Measurements from ENCODE around the gene LSR. TPM values are rescaled to one million over a fixed set of nuclear protein-coding genes. Genes with fewer than 3 reads are reported as not detected.

The LSR gene
- total RNA-seq, 1 experiment from 2014 or later, result 152 TPM

- no CpG with 5 or more reads among the region's 2 CpGs for WGBS (ENCODE audit: extremely low coverage, insufficient read length, low lambda C conversion rate)
- H3K4me1 Mint-ChIP-seq, result peaks cover 50 to 53% of the 10 kb centered on the region in 2 experiments
Observed at GRCh38 chr19:35199481-35199880, 49.3 kb upstream of the LSR start.

More at GRCh38 chr19:35199481-35199880, 49.3 kb upstream of the LSR start:
- Histone ChIP-seq H2BK5ac (ENCODE audit: insufficient read length, low read length) (no peak overlapping the region), H3K27me3 (ENCODE audit: insufficient read depth, low read length) (no peaks in the 10 kb centered on the region), H3K27ac (ENCODE audit: insufficient read length, low read depth, low read length) (no peak overlapping the region), H3K4me1 (ENCODE audit: insufficient read depth, low read length) (peaks cover 18% of the 10 kb centered on the region), H3K14ac (ENCODE audit: insufficient read depth, low read length) (no peak overlapping the region), H2AFZ (ENCODE audit: low read length) (no peak overlapping the region), H3T11ph (ENCODE audit: low read length) (no peak overlapping the region), H2BK12ac (ENCODE audit: insufficient read length, low read depth, low read length) (no peak overlapping the region), H2BK15ac (ENCODE audit: low read depth, low read length) (no peak overlapping the region), H2BK120ac (ENCODE audit: low read depth, low read length, poor library complexity, severe bottlenecking) (no peak overlapping the region), H3K18ac (ENCODE audit: insufficient read length, low read depth, low read length) (no peak overlapping the region), H4K8ac (replicated peaks; ENCODE audit: insufficient read length, low read depth, low read length) (no peak overlapping the region), H3K23ac (ENCODE audit: insufficient read length, low read depth, low read length) (no peak overlapping the region), H2BK20ac (ENCODE audit: low read depth, low read length, poor library complexity, severe bottlenecking) (no peak overlapping the region), H4K20me1 (ENCODE audit: control insufficient read depth, insufficient read depth, insufficient read length) (no peaks in the 10 kb centered on the region), H3K4me2 (ENCODE audit: insufficient read depth, insufficient read length, low read length) (no peak overlapping the region), H4K91ac (ENCODE audit: insufficient read length, low read depth, low read length) (no peak overlapping the region), H2AK5ac (ENCODE audit: insufficient read length, low read length) (no peak overlapping the region), H3K79me1 (ENCODE audit: insufficient read depth, low read depth, low read length, poor library complexity, severe bottlenecking) (no peaks in the 10 kb centered on the region), H3K56ac (ENCODE audit: insufficient read length, low read depth, low read length) (no peak overlapping the region), H4K5ac (ENCODE audit: insufficient read length, low read depth, low read length) (no peak overlapping the region), H3K9ac (ENCODE audit: extremely low read depth, insufficient read length, low read length) (no peak overlapping the region), H3K79me2 (ENCODE audit: insufficient read depth, low read length) (no peaks in the 10 kb centered on the region), H3K9me3 (ENCODE audit: control insufficient read depth, low read depth, low read length) (no peaks in the 10 kb centered on the region), H3K23me2 (ENCODE audit: insufficient read length, low read depth, low read length, poor library complexity, severe bottlenecking) (no peaks in the 10 kb centered on the region), H3K4ac (ENCODE audit: low read depth, low read length) (no peak overlapping the region)
- no peak overlapping the region for H3K27ac Mint-ChIP-seq
- H3K4me3 Mint-ChIP-seq, result no peak overlapping the region
- H3K27me3 Mint-ChIP-seq (ENCODE audit: low read depth), result no peaks in the 10 kb centered on the region; the same call in 1 of the 2 replicates
- DNase-seq, result no peak
- TF ChIP-seq, protein P1, sequence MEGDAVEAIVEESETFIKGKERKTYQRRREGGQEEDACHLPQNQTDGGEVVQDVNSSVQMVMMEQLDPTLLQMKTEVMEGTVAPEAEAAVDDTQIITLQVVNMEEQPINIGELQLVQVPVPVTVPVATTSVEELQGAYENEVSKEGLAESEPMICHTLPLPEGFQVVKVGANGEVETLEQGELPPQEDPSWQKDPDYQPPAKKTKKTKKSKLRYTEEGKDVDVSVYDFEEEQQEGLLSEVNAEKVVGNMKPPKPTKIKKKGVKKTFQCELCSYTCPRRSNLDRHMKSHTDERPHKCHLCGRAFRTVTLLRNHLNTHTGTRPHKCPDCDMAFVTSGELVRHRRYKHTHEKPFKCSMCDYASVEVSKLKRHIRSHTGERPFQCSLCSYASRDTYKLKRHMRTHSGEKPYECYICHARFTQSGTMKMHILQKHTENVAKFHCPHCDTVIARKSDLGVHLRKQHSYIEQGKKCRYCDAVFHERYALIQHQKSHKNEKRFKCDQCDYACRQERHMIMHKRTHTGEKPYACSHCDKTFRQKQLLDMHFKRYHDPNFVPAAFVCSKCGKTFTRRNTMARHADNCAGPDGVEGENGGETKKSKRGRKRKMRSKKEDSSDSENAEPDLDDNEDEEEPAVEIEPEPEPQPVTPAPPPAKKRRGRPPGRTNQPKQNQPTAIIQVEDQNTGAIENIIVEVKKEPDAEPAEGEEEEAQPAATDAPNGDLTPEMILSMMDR (conservative IDR thresholded peaks at IDR 0.05), result no peak
- H3K36me3 Mint-ChIP-seq (ENCODE audit: insufficient read depth in 1 of 3, low read depth in 3 of 3), result no peaks in the 10 kb centered on the region; a peak in 1 of 7 replicates
- no peaks in the 10 kb centered on the region; a peak in 1 of 5 replicates for H3K9me3 Mint-ChIP-seq
